ENCODE results near the gene PRR33. TPM values are rescaled to one million over a fixed set of nuclear protein-coding genes. Genes with fewer than 3 reads are reported as not detected.

PRR33 gene
- total and polyA plus RNA-seq, 9 of the 15 experiments (the other 6 are each of a cell fraction or from before 2014, with no cell fraction given): not detected

GRCh38 chr11:1860108-1860507, 31.6 kb downstream of the PRR33 start:
- no peak overlapping the region for H3K27ac ChIP-seq (ENCODE audit: extremely low read depth, low read depth, low read length)
- no peak overlapping the region for H2AFZ ChIP-seq (ENCODE audit: low read depth, low read length)
- no peaks in the 10 kb centered on the region for H3K36me3 ChIP-seq (ENCODE audit: control insufficient read depth, insufficient read depth, low read length)
- in situ Hi-C loops (cut with MboI): no loop called here
- FAIRE-seq (no peak), DNase-seq (ENCODE audit: extremely low read depth in 1 of 4, low spot score in 3 of 4) (no peak), ATAC-seq (no peak)
- CTCF ChIA-PET (ENCODE audit: low intra/inter-chr PET ratio): interaction anchor here (0.7 kb wide), 1 partner anchor 166 kb away, joined by 3 read pairs; no protein-coding TSS in a partner anchor
- H3K9me3 ChIP-seq (replicated peaks; ENCODE audit: control insufficient read depth, insufficient read depth, low read depth, low read length): no peaks in the 10 kb centered on the region
- H3K4me2 ChIP-seq (ENCODE audit: insufficient read depth, low read length): no peak overlapping the region
- BruUV-seq (replicated peaks): no TSS peak
- H3K4me1 ChIP-seq (replicated peaks in 1 of 2; ENCODE audit: control insufficient read depth in 2 of 2, insufficient read depth in 2 of 2, low read length in 2 of 2): peaks cover 0 to 20% of the 10 kb centered on the region in 2 experiments; a peak in 2 of 5 replicates
- TF ChIP-seq MEIS2 (IDR thresholded peaks at IDR 0.05; ENCODE audit: partially characterized antibody) (no peak), PHF20 (IDR thresholded peaks at IDR 0.05; ENCODE audit: partially characterized antibody) (no peak)
- WGBS (ENCODE audit: insufficient coverage, low coverage, missing lambda C conversion rate): 0% methylated on average over 1 of the region's 1 CpG
- H4K20me1 ChIP-seq (replicated peaks; ENCODE audit: control insufficient read depth, insufficient read depth, low read length): peaks cover 3% of the 10 kb centered on the region; the same call in 1 of the 2 replicates
- POLR2A ChIA-PET: no interaction called here
- H3K9me1 ChIP-seq (ENCODE audit: control insufficient read depth, insufficient read depth, low read length): no peaks in the 10 kb centered on the region
- intact Hi-C loops (cut with micrococcal nuclease): no loop called here
- no peak overlapping the region for H3K9ac ChIP-seq (ENCODE audit: insufficient read depth in 1 of 2, low read depth in 2 of 2, low read length in 2 of 2)
- peaks cover 2 to 54% of the 10 kb centered on the region in 2 experiments; a peak in 3 of 5 replicates for H3K27me3 ChIP-seq (ENCODE audit: control insufficient read depth in 2 of 2, insufficient read depth in 2 of 2, low read length in 2 of 2)
- H3K4me3 ChIP-seq: no peak overlapping the region
- no peaks in the 10 kb centered on the region for H3K79me2 ChIP-seq (ENCODE audit: control insufficient read depth, insufficient read depth, low read length)

DNA sequence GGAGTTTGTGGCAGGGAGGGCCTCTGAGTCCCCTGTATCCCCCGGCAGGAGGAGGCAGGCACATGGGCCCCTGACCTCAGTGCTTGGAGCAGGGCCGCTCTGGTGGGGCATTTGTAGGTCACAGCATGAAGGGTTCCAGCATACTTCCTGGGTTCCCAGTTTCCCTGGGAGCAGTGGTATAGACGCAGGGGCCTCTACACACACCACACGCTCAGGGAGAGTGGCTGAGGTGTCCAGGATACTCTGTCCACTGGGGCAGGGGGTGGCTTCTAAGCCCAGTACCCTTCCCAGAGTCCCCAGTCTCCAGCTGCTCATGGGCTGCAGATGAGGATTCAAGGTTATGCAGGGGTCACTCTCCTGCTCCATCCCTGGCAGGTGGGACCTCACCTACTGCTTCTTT, 32.7 kb downstream of the PRR33 start:
- intact Hi-C loops (cut with micrococcal nuclease): no loop called here
- no peaks in the 10 kb centered on the region for H3K79me2 ChIP-seq (ENCODE audit: control insufficient read depth, insufficient read depth, low read length)
- 3% methylated on average over 4 of the region's 4 CpGs for WGBS (ENCODE audit: insufficient coverage, low coverage, missing lambda C conversion rate)

More for the DNA sequence above, 32.7 kb downstream of the PRR33 start:
- no peak overlapping the region for H3K4me2 ChIP-seq (ENCODE audit: insufficient read depth, low read length)
- DNase-seq (ENCODE audit: extremely low read depth in 1 of 4, low spot score in 3 of 4): no peak
- H3K36me3 ChIP-seq (ENCODE audit: control insufficient read depth, insufficient read depth, low read length): no peaks in the 10 kb centered on the region
- CTCF ChIA-PET (ENCODE audit: low intra/inter-chr PET ratio): no interaction called here
- H3K9ac ChIP-seq (ENCODE audit: insufficient read depth in 1 of 2, low read depth in 2 of 2, low read length in 2 of 2): no peak overlapping the region
- FAIRE-seq: no peak
- TF ChIP-seq PCBP1 (IDR thresholded peaks at IDR 0.05; ENCODE audit: low read depth, low read length, poor library complexity, severe bottlenecking) (no peak), TARDBP (IDR thresholded peaks at IDR 0.05) (no peak), SMAD1 (IDR thresholded peaks at IDR 0.05; ENCODE audit: low read depth, low read length, partially characterized antibody) (no peak)
- TF ChIP-seq, protein P1, sequence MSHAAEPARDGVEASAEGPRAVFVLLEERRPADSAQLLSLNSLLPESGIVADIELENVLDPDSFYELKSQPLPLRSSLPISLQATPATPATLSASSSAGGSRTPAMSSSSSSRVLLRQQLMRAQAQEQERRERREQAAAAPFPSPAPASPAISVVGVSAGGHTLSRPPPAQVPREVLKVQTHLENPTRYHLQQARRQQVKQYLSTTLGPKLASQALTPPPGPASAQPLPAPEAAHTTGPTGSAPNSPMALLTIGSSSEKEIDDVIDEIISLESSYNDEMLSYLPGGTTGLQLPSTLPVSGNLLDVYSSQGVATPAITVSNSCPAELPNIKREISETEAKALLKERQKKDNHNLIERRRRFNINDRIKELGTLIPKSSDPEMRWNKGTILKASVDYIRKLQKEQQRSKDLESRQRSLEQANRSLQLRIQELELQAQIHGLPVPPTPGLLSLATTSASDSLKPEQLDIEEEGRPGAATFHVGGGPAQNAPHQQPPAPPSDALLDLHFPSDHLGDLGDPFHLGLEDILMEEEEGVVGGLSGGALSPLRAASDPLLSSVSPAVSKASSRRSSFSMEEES (CRISPR knock-in tag; IDR thresholded peaks at IDR 0.05): no peak
- TF ChIP-seq, protein P2, sequence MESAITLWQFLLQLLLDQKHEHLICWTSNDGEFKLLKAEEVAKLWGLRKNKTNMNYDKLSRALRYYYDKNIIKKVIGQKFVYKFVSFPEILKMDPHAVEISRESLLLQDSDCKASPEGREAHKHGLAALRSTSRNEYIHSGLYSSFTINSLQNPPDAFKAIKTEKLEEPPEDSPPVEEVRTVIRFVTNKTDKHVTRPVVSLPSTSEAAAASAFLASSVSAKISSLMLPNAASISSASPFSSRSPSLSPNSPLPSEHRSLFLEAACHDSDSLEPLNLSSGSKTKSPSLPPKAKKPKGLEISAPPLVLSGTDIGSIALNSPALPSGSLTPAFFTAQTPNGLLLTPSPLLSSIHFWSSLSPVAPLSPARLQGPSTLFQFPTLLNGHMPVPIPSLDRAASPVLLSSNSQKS (CRISPR knock-in tag; IDR thresholded peaks at IDR 0.05): no peak
- TF ChIP-seq, protein P3, sequence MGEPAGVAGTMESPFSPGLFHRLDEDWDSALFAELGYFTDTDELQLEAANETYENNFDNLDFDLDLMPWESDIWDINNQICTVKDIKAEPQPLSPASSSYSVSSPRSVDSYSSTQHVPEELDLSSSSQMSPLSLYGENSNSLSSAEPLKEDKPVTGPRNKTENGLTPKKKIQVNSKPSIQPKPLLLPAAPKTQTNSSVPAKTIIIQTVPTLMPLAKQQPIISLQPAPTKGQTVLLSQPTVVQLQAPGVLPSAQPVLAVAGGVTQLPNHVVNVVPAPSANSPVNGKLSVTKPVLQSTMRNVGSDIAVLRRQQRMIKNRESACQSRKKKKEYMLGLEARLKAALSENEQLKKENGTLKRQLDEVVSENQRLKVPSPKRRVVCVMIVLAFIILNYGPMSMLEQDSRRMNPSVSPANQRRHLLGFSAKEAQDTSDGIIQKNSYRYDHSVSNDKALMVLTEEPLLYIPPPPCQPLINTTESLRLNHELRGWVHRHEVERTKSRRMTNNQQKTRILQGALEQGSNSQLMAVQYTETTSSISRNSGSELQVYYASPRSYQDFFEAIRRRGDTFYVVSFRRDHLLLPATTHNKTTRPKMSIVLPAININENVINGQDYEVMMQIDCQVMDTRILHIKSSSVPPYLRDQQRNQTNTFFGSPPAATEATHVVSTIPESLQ (CRISPR knock-in tag; IDR thresholded peaks at IDR 0.05): no peak
- POLR2A ChIA-PET: interaction anchor here (0.6 kb wide), 1 partner anchor 100 kb away, joined by 3 read pairs; no protein-coding TSS in a partner anchor
- no peaks in the 10 kb centered on the region for H3K9me1 ChIP-seq (ENCODE audit: control insufficient read depth, insufficient read depth, low read length)
- no peak for ATAC-seq
- BruUV-seq (replicated peaks): no TSS peak
- H3K4me1 ChIP-seq (replicated peaks in 1 of 2; ENCODE audit: control insufficient read depth in 2 of 2, insufficient read depth in 2 of 2, low read length in 2 of 2): peaks cover 0 to 16% of the 10 kb centered on the region in 2 experiments; a peak in 2 of 5 replicates
- no peak overlapping the region for H3K27ac ChIP-seq (ENCODE audit: extremely low read depth, low read depth, low read length)
- peaks cover 3% of the 10 kb centered on the region for H4K20me1 ChIP-seq (replicated peaks; ENCODE audit: control insufficient read depth, insufficient read depth, low read length)
- in situ Hi-C loops (cut with MboI): loop anchor here (10.0 kb wide), 1 partner anchor 296 kb away; no protein-coding TSS in a partner anchor
- H3K4me3 ChIP-seq: no peak overlapping the region
- no peak overlapping the region for H2AFZ ChIP-seq (ENCODE audit: low read depth, low read length)
- no peaks in the 10 kb centered on the region for H3K9me3 ChIP-seq (replicated peaks; ENCODE audit: control insufficient read depth, insufficient read depth, low read depth, low read length)
- H3K27me3 ChIP-seq (ENCODE audit: control insufficient read depth in 2 of 2, insufficient read depth in 2 of 2, low read length in 2 of 2): peaks cover 2 to 57% of the 10 kb centered on the region in 2 experiments; a peak in 2 of 5 replicates

Data from K562 (cell line).